Effector memory CD4-positive, alpha-beta T cell (primary cell): ENCODE data around the gene PPP1R26.
"Not testable (repeated sequence)": the region's sequence is repeated elsewhere in the genome, so short reads cannot be mapped to it uniquely, and the experiment has no call there.

ENCODE experiments used
- DNase-seq, 3 donors: peaks; one replicate each; pipeline ENCODE4 v3.0.0-alpha.2; 2020
- H3K27ac ChIP-seq: 2 replicates; pipeline ENCODE4 v1.7.0; 2013; ENCODE audit warnings: mild to moderate bottlenecking, low read length, moderate library complexity; ENCODE audit not compliant: insufficient read depth, poor library complexity, severe bottlenecking
- H3K27me3 ChIP-seq: replicated peaks from 2 replicates; pipeline ENCODE4 v1.7.0; 2013; ENCODE audit warnings: mild to moderate bottlenecking, low read length; ENCODE audit not compliant: insufficient read depth, control insufficient read depth, poor library complexity, severe bottlenecking
- H3K36me3 ChIP-seq: 2 replicates; pipeline ENCODE4 v1.7.0; 2013; ENCODE audit warnings: mild to moderate bottlenecking, low read length, moderate library complexity; ENCODE audit not compliant: control insufficient read depth, insufficient read depth
- H3K4me1 ChIP-seq: 2 replicates; pipeline ENCODE4 v1.7.0; 2013; ENCODE audit warnings: low read length, mild to moderate bottlenecking; ENCODE audit not compliant: control insufficient read depth, insufficient read depth, poor library complexity, severe bottlenecking
- H3K4me3 ChIP-seq: 2 replicates; pipeline ENCODE4 v1.7.0; 2013; ENCODE audit warnings: low read length, low read depth, mild to moderate bottlenecking; ENCODE audit not compliant: insufficient read depth, poor library complexity, severe bottlenecking
- H3K9me3 ChIP-seq: 2 replicates; pipeline ENCODE4 v1.7.0; 2013; ENCODE audit warnings: mild to moderate bottlenecking, low read length, moderate library complexity; ENCODE audit not compliant: control insufficient read depth

PPP1R26 gene

DNA sequence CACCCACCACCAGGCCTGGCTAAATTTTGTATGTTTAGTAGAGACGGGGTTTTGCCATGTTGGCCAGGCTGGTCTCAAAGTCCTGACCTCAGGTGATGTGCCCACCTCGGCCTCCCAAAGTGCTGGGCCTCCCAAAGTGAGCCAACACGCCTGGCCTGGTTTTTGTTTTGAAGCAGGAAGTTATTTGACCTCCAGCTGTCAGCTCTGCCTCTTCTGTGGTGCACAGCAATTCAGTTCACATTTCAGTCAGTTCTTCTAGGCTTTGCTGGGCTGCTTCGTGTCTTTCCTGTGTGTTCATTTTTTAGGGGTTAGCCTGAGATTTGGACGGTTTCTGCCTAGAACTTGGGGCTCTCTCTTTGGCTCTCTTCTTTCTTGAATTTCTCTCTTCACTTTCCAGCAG lies 50.6 kb downstream of the PPP1R26 start:
- H3K27me3 ChIP-seq = no peaks in the 10 kb centered on the region
- no peaks in the 10 kb centered on the region for H3K4me1 ChIP-seq
- no peak overlapping the region for H3K27ac ChIP-seq
- no peak overlapping the region for H3K4me3 ChIP-seq
- no peaks in the 10 kb centered on the region for H3K9me3 ChIP-seq
- no peak for DNase-seq
- no peaks in the 10 kb centered on the region for H3K36me3 ChIP-seq

DNA sequence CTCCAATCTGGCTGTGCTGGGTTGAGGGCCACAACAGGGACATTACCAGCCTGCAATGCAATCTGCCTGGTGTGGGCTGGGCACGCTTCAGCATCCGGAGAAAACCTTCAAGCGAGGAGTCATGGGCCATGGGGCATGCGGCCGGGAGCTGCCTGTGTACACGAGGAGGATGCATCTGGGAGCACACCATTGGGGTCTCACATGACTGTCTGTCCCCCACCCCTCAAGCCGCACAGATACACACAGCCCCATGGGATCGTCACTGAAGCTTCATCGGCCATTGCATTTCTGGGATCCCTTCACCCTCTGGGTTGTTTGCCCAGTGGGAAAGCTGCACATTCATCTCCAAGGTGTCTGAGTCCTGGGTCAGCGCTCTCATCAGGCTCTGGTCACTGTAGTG lies 51.5 kb downstream of the PPP1R26 start:
- Histone ChIP-seq H3K27me3 (no peaks in the 10 kb centered on the region), H3K9me3 (no peaks in the 10 kb centered on the region), H3K4me1 (no peaks in the 10 kb centered on the region), H3K27ac (no peak overlapping the region), H3K4me3 (no peak overlapping the region), H3K36me3 (no peaks in the 10 kb centered on the region)
- DNase-seq = no peak

DNA sequence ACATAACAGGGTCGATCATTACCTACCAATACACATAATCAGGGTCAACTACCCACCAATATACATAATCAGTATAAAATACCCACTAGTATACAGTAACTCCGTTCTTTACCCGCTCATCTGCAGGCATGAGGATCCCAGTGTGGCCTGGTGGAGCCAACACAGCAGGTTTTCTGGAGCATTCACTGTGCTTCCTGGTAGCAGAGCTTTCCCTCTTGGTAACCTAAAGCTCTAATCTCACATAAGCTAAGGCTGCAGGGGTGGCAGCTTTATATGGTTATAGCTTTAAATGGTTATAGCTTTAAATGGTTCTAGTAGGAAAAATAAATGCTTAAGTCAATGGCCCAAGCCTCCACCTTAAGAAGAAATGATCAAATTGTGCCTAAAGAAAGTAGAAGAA lies 53.5 kb downstream of the PPP1R26 start:
- Histone ChIP-seq H3K27me3 (no peaks in the 10 kb centered on the region), H3K36me3 (no peaks in the 10 kb centered on the region), H3K4me1 (no peaks in the 10 kb centered on the region), H3K4me3 (no peak overlapping the region), H3K9me3 (no peaks in the 10 kb centered on the region), H3K27ac (no peak overlapping the region)
- DNase-seq = no peak

DNA sequence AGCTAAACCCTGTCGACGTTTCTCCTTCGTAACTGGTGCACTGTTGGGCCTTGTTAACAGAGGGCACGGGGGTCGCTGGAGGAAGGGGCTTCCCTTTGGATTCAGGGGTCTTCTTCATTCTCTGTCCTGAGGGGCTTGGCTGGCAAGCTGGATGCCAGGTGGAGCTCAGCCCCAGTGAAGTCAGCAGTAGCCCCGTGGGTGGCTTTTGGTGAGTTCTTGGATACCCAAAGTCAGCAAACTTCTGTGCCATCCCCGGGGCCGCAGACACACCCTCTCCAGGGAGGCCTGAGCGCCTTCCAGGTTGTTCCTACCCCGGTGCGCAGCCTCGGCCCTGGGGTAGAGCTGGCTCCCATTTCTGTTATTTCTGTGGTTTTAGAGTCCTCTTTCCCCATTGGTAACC lies 54.1 kb downstream of the PPP1R26 start:
- H3K4me1 ChIP-seq = no peaks in the 10 kb centered on the region
- no peaks in the 10 kb centered on the region for H3K36me3 ChIP-seq
- no peaks in the 10 kb centered on the region for H3K27me3 ChIP-seq
- no peak for DNase-seq
- no peaks in the 10 kb centered on the region for H3K9me3 ChIP-seq
- H3K4me3 ChIP-seq = no peak overlapping the region
- no peak overlapping the region for H3K27ac ChIP-seq

DNA sequence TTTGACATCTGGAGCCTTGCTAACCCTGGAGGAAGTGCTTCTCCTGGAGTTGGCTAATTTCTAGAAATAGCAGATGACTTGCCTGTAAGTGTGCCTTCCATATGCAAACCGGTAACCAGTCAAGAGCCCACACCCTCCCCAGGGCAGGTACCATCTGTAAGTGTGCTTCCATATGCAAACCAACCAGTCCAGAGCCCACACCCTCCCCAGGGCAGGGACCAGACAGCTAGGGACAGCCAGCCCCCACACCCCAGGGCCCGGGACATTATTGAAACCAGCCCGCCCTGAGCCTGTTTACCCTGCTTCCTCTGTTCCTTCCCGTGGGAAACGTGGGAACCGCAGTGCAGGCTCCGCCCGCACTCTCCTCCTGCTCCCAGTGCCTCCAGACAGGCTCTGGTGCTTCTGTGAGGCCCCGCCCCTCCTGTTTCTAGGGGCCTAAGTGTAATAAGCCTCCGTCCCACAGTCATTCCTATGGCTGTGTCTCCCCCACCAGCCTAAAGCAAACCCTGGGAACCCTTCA lies 54.7 kb downstream of the PPP1R26 start:
- not testable (repeated sequence) for H3K4me1 ChIP-seq, H3K27ac ChIP-seq, H3K9me3 ChIP-seq, H3K27me3 ChIP-seq, H3K4me3 ChIP-seq, DNase-seq, H3K36me3 ChIP-seq

DNA sequence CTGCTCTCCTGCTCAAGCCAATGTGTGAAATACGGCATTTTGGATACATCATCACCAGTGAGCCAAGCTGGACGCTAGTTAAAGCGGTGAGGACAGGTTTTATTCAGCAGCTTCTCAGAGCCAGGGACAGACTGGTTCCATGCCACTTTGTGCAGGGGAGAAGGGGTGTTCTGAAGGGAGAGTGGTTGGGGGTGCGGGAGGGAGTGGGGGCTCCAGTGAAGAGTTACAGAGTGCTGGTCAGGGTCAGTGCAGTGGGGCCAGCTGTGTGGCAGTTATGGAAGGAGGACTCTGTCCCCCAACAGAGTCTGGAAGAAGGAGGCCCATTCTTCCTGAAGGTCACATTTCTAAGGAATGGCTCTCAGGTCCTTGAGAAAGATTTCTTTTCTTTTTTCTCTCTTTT lies 55.2 kb downstream of the PPP1R26 start:
- H3K27ac ChIP-seq, H3K4me3 ChIP-seq, DNase-seq, H3K27me3 ChIP-seq, H3K4me1 ChIP-seq, H3K36me3 ChIP-seq, H3K9me3 ChIP-seq: not testable (repeated sequence)

DNA sequence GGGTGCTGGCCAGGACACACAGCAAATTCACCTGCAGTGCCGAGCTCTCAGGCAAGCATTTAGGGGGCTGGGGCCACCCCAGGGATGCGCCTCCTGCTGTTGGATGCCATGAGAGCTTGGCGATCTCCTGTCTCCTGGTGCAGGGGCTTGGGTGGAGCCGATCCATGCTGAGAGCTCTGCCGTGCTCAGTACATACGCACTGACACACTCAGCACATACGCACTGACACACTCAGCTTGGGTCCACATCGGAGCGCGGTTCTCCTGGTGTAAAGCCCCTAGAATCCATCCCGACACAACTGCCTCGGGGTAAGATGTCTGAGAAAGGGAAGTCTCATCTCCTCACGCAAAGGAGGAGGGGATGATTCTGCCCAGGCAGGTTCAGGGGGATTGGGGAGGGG lies 56.0 kb downstream of the PPP1R26 start:
- H3K4me1 ChIP-seq, DNase-seq, H3K36me3 ChIP-seq: not testable (repeated sequence)

DNA sequence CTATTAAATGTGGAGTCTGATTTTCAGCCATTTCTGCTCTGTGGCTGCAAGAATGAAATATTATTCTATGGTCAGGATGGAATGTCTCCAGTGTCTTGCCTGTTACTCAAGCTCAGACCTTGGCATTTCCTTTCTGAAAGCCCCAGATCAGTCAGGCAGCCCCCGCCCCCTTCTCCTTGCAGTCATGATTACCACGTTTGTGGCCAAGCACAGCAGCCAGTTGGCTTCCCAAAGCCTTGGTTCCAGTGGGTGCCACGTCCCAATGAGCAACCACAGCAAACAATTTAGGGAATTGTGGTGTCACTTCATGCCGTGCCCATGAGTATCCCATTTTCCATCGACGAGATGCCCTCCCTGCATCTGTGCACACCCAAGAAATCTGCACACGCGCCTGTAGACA lies 56.6 kb downstream of the PPP1R26 start:
- no peaks in the 10 kb centered on the region for H3K36me3 ChIP-seq
- no peak overlapping the region for H3K4me3 ChIP-seq
- H3K27ac ChIP-seq = no peak overlapping the region
- no peaks in the 10 kb centered on the region for H3K9me3 ChIP-seq
- H3K27me3 ChIP-seq = no peaks in the 10 kb centered on the region
- H3K4me1 ChIP-seq = no peaks in the 10 kb centered on the region
- DNase-seq = no peak

More for the DNA sequence above, 56.0 kb downstream of the PPP1R26 start:
- not testable (repeated sequence) for H3K9me3 ChIP-seq, H3K27me3 ChIP-seq, H3K4me3 ChIP-seq, H3K27ac ChIP-seq
